Cardiac muscle cell (in vitro differentiated cells and primary cell): ENCODE measurements around the gene LCE3B. TPM values are rescaled to one million over a fixed set of nuclear protein-coding genes. Genes with fewer than 3 reads are reported as not detected.

Source experiments
- DNase-seq, 2 donors: peaks; one replicate each; pipeline versions ENCODE4 v3.0.0 to v3.0.0-alpha.2; 2010 to 2017; ENCODE audit warnings: low read depth in 1 of 2, low spot score in 1 of 2
- H3K27ac ChIP-seq: fragments of 200-600 bp; sonication (generic); 2 replicates; pipeline ENCODE4 v1.5.1; 2016
- H3K27me3 ChIP-seq: fragments of 200-600 bp; sonication (generic); 2 replicates; pipeline ENCODE4 v1.6.0; 2016; ENCODE audit warnings: control low read depth
- H3K36me3 ChIP-seq: fragments of 200-600 bp; sonication (generic); 2 replicates; pipeline ENCODE4 v1.5.1; 2016; ENCODE audit warnings: control low read depth
- H3K4me1 ChIP-seq: fragments of 200-600 bp; sonication (generic); 2 replicates; pipeline ENCODE4 v1.8.1; 2017; ENCODE audit warnings: low read depth, mild to moderate bottlenecking, mixed run types
- H3K4me3 ChIP-seq: fragments of 200-600 bp; sonication (generic); 2 replicates; pipeline ENCODE4 v1.5.1; 2016; ENCODE audit warnings: mild to moderate bottlenecking
- H3K9me3 ChIP-seq: fragments of 200-600 bp; sonication (generic); 2 replicates; pipeline ENCODE4 v1.5.1; 2017; ENCODE audit warnings: low read depth, mild to moderate bottlenecking, control low read depth
- CTCF ChIP-seq: IDR thresholded peaks from 2 replicates; pipeline ENCODE4 v1.5.1; 2012; ENCODE audit warnings: low read depth, mild to moderate bottlenecking, low read length
- polyA plus RNA-seq: library from polyadenylated mRNA; unstranded; fragments of >200 nt; fragmentation: Nextera tagmentation; extraction: Ambion mirVana; gene quantifications from 2 replicates; pipeline ENCODE4 v1.2.1, GENCODE V29; 2016
- total RNA-seq: library from RNA; depleted of rRNA; stranded (reverse); fragments of >200 nt; gene quantifications from 2 replicates; pipeline ENCODE4 v1.2.3, GENCODE V29; 2016

LCE3B gene
- total and polyA plus RNA-seq, 2 experiments from 2014 or later = not detected

- Histone ChIP-seq H3K27me3 (no peaks in the 10 kb centered on the region), H3K27ac (no peak overlapping the region), H3K36me3 (no peaks in the 10 kb centered on the region), H3K4me1 (no peaks in the 10 kb centered on the region), H3K9me3 (no peaks in the 10 kb centered on the region), H3K4me3 (no peak overlapping the region)
- DNase-seq = no peak
- no peak for TF ChIP-seq CTCF
Observed at GRCh38 chr1:152643945-152644344, 30.3 kb downstream of the LCE3B start.

- no peaks in the 10 kb centered on the region for H3K27me3 ChIP-seq
- no peaks in the 10 kb centered on the region for H3K9me3 ChIP-seq
- no peak for TF ChIP-seq CTCF
Observed at GRCh38 chr1:152645146-152645545, 31.5 kb downstream of the LCE3B start.

GRCh38 chr1:152646656-152647055 is 33.0 kb downstream of the LCE3B start:
- H3K4me3 ChIP-seq = no peak overlapping the region
- no peak for TF ChIP-seq CTCF
- DNase-seq = no peak
- no peaks in the 10 kb centered on the region for H3K9me3 ChIP-seq
- no peaks in the 10 kb centered on the region for H3K36me3 ChIP-seq
- no peaks in the 10 kb centered on the region for H3K4me1 ChIP-seq
- H3K27me3 ChIP-seq = no peaks in the 10 kb centered on the region
- no peak overlapping the region for H3K27ac ChIP-seq

More at GRCh38 chr1:152645146-152645545, 31.5 kb downstream of the LCE3B start:
- no peak overlapping the region for H3K4me3 ChIP-seq
- no peaks in the 10 kb centered on the region for H3K36me3 ChIP-seq
- no peak overlapping the region for H3K27ac ChIP-seq
- no peak for DNase-seq
- no peaks in the 10 kb centered on the region for H3K4me1 ChIP-seq

DNA sequence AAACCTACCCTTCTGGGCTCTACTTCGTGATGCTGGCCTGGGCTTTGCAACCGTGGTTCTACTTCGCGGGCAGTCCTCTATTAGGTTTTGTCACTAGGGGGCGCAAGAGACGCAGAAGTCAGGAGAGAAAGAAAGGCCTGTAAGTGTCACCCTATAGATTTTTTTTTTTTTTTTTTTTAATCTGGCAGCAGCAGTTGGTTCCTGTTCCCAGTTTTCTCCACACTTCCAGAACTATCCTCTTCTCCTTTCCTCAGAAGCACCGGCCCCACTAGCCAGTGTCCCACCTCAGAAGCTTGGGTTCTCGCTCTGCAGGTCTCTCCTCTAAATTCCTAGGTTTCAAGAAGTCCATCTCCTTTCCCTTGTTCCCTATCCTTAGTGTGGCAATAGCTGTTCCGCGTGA is 40.5 kb downstream of the LCE3B start:
- Histone ChIP-seq H3K4me3 (no peak overlapping the region), H3K36me3 (no peaks in the 10 kb centered on the region), H3K27ac (no peak overlapping the region), H3K9me3 (no peaks in the 10 kb centered on the region), H3K27me3 (no peaks in the 10 kb centered on the region), H3K4me1 (no peaks in the 10 kb centered on the region)
- DNase-seq = peak in 1 of 2 donors; percentile 54
- peak; percentile 77 for TF ChIP-seq CTCF

GRCh38 chr1:152656459-152656858 is 42.8 kb downstream of the LCE3B start:
- Histone ChIP-seq H3K27me3 (no peaks in the 10 kb centered on the region), H3K36me3 (no peaks in the 10 kb centered on the region), H3K4me1 (no peaks in the 10 kb centered on the region), H3K27ac (no peak overlapping the region), H3K4me3 (no peak overlapping the region), H3K9me3 (no peaks in the 10 kb centered on the region)
- no peak for DNase-seq
- TF ChIP-seq CTCF = no peak

- Histone ChIP-seq H3K4me1 (no peaks in the 10 kb centered on the region), H3K27me3 (no peaks in the 10 kb centered on the region), H3K4me3 (no peak overlapping the region), H3K9me3 (no peaks in the 10 kb centered on the region), H3K36me3 (no peaks in the 10 kb centered on the region), H3K27ac (no peak overlapping the region)
- DNase-seq = no peak
- no peak for TF ChIP-seq CTCF
Observed at GRCh38 chr1:152657677-152658076, 44.1 kb downstream of the LCE3B start.
